Chondrocyte (in vitro differentiated cells): ENCODE results near the gene QRFP. TPM values are rescaled to one million over a fixed set of nuclear protein-coding genes. Genes with fewer than 3 reads are reported as not detected.

ENCODE experiments used
- DNase-seq: peaks from one replicate; pipeline ENCODE4 v3.0.0; 2021; ENCODE audit warnings: mixed read lengths, low spot score
- H3K27ac Mint-ChIP-seq: one replicate; pipeline ENCODE4 v1.8.0; 2021; ENCODE audit warnings: mild to moderate bottlenecking, moderate library complexity, mixed read lengths; ENCODE audit not compliant: unreplicated experiment
- H3K27me3 Mint-ChIP-seq: 2 replicates; pipeline ENCODE4 v1.8.0; 2021; ENCODE audit warnings: low read depth, mixed read lengths
- H3K36me3 Mint-ChIP-seq: 2 replicates; pipeline ENCODE4 v1.8.0; 2021; ENCODE audit warnings: low read depth, mixed read lengths
- H3K4me1 Mint-ChIP-seq: 2 replicates; pipeline ENCODE4 v1.8.0; 2021; ENCODE audit warnings: low read depth, mild to moderate bottlenecking, mixed read lengths
- H3K4me3 Mint-ChIP-seq: one replicate; pipeline ENCODE4 v1.8.0; 2021; ENCODE audit warnings: mild to moderate bottlenecking, moderate library complexity, mixed read lengths; ENCODE audit not compliant: unreplicated experiment
- H3K9me3 Mint-ChIP-seq: 2 replicates; pipeline ENCODE4 v1.8.0; 2021; ENCODE audit warnings: low read depth, mixed read lengths
- CTCF ChIP-seq: fragments of 200-600 bp; sonication (generic); IDR thresholded peaks from 2 replicates; pipeline ENCODE4 v1.5.0; 2021; ENCODE audit warnings: antibody characterized with exemption, mild to moderate bottlenecking, moderate library complexity
- total RNA-seq: library from RNA; stranded (reverse); gene quantifications from 3 replicates; pipeline ENCODE4 v1.2.1, GENCODE V29; 2021

The QRFP gene
- total RNA-seq, 1 donor from 2014 or later = not detected

- H3K4me3 Mint-ChIP-seq = no peak overlapping the region
- no peaks in the 10 kb centered on the region for H3K27me3 Mint-ChIP-seq
- H3K27ac Mint-ChIP-seq = no peak overlapping the region
- peaks cover 21% of the 10 kb centered on the region for H3K4me1 Mint-ChIP-seq
- TF ChIP-seq CTCF = no peak
- no peak for DNase-seq
- no peaks in the 10 kb centered on the region for H3K36me3 Mint-ChIP-seq
- no peaks in the 10 kb centered on the region for H3K9me3 Mint-ChIP-seq
Observed at GRCh38 chr9:130927995-130928900, 31.6 kb upstream of the QRFP start.

GRCh38 chr9:130927338-130927737 lies 30.7 kb upstream of the QRFP start:
- Mint-ChIP-seq H3K4me1 (peaks cover 12% of the 10 kb centered on the region), H3K4me3 (no peak overlapping the region), H3K27me3 (peaks cover 4% of the 10 kb centered on the region), H3K36me3 (peaks cover 4% of the 10 kb centered on the region), H3K27ac (no peak overlapping the region), H3K9me3 (no peaks in the 10 kb centered on the region)
- no peak for TF ChIP-seq CTCF
- no peak for DNase-seq

GRCh38 chr9:130925050-130925678 lies 28.6 kb upstream of the QRFP start:
- no peaks in the 10 kb centered on the region for H3K9me3 Mint-ChIP-seq
- H3K27ac Mint-ChIP-seq = no peak overlapping the region
- peaks cover 4% of the 10 kb centered on the region for H3K36me3 Mint-ChIP-seq
- no peak for TF ChIP-seq CTCF
- peaks cover 12% of the 10 kb centered on the region for H3K4me1 Mint-ChIP-seq
- DNase-seq = no peak
- H3K4me3 Mint-ChIP-seq = no peak overlapping the region
- peaks cover 4% of the 10 kb centered on the region for H3K27me3 Mint-ChIP-seq

- TF ChIP-seq CTCF = no peak
- Mint-ChIP-seq H3K27me3 (peaks cover 4% of the 10 kb centered on the region), H3K36me3 (peaks cover 4% of the 10 kb centered on the region), H3K9me3 (no peaks in the 10 kb centered on the region), H3K27ac (no peak overlapping the region), H3K4me1 (peaks cover 12% of the 10 kb centered on the region), H3K4me3 (no peak overlapping the region)
- DNase-seq = no peak
Observed at GRCh38 chr9:130924448-130924788, 27.8 kb upstream of the QRFP start.

- no peak for TF ChIP-seq CTCF
- Mint-ChIP-seq H3K4me3 (no peak overlapping the region), H3K27me3 (peaks cover 5% of the 10 kb centered on the region), H3K36me3 (peaks cover 4% of the 10 kb centered on the region), H3K27ac (no peak overlapping the region), H3K9me3 (no peaks in the 10 kb centered on the region), H3K4me1 (peaks cover 12% of the 10 kb centered on the region)
- DNase-seq = no peak
Observed at GRCh38 chr9:130923611-130924447, 27.2 kb upstream of the QRFP start.
